PC-9 (cell line): ENCODE results near the gene MCC. TPM values are rescaled to one million over a fixed set of nuclear protein-coding genes. Genes with fewer than 3 reads are reported as not detected.

ENCODE experiments used
- BruUV-seq: library from RNA; stranded (reverse); fragments of 400-500 nt; replicated peaks from 2 replicates; lab custom pipeline; 2021; lab: Mats Ljungman, UMichigan
- CTCF ChIA-PET: fragments of 300-600 bp; sonication (Branson Sonifier 250); formaldehyde crosslinking; loops from one replicate; lab custom pipeline; 2022; ENCODE audit warnings: antibody characterized with exemption; lab: Charles Lee
- POLR2A ChIA-PET: fragments of 300-600 bp; sonication (Branson Sonifier 250); formaldehyde crosslinking; loops from one replicate; lab custom pipeline; 2022; ENCODE audit warnings: antibody characterized with exemption; ENCODE audit not compliant: unreplicated experiment; lab: Charles Lee
- DNase-seq, 2 experiments: peaks; one replicate each; pipeline versions ENCODE4 v3.0.0 to v3.0.0-alpha.2; 2015 to 2022; ENCODE audit warnings: mixed read lengths in 1 of 2
- H2AFZ ChIP-seq: fragments of 200-600 bp; sonication (generic); 2 replicates; pipeline ENCODE4 v1.8.1; 2017; ENCODE audit warnings: antibody characterized with exemption
- H3F3A ChIP-seq: fragments of 200-600 bp; sonication (generic); 2 replicates; pipeline ENCODE4 v1.8.1; 2017; ENCODE audit warnings: antibody characterized with exemption, mild to moderate bottlenecking, low read depth; ENCODE audit not compliant: insufficient read depth
- H3K27ac ChIP-seq: fragments of 200-600 bp; sonication (generic); 2 replicates; pipeline ENCODE4 v1.6.1; 2016; ENCODE audit warnings: mixed run types
- H3K27me3 ChIP-seq: fragments of 200-600 bp; sonication (generic); 2 replicates; pipeline ENCODE4 v1.6.1; 2016; ENCODE audit warnings: low read depth, mixed run types; ENCODE audit not compliant: insufficient read depth
- H3K36me3 ChIP-seq: fragments of 200-600 bp; sonication (generic); 2 replicates; pipeline ENCODE4 v1.6.1; 2016; ENCODE audit warnings: low read depth, mixed run types
- H3K4me1 ChIP-seq: fragments of 200-600 bp; sonication (generic); replicated peaks from 2 replicates; pipeline ENCODE4 v1.6.1; 2016; ENCODE audit warnings: mixed run types; ENCODE audit not compliant: insufficient read depth
- H3K4me2 ChIP-seq: fragments of 200-600 bp; sonication (generic); 2 replicates; pipeline ENCODE4 v1.6.1; 2017; ENCODE audit warnings: mixed run types
- H3K4me3 ChIP-seq: fragments of 200-600 bp; sonication (generic); 2 replicates; pipeline ENCODE4 v1.6.1; 2016; ENCODE audit warnings: mixed run types
- H3K79me2 ChIP-seq: fragments of 200-600 bp; sonication (generic); 2 replicates; pipeline ENCODE4 v1.6.1; 2017; ENCODE audit warnings: low read depth, mixed run types
- H3K9me2 ChIP-seq: fragments of 200-600 bp; sonication (generic); 2 replicates; pipeline ENCODE4 v1.8.1; 2017; ENCODE audit warnings: mild to moderate bottlenecking; ENCODE audit not compliant: insufficient read depth
- H3K9me3 ChIP-seq: fragments of 200-600 bp; sonication (generic); 2 replicates; pipeline ENCODE4 v1.8.1; 2016; ENCODE audit warnings: low read depth; ENCODE audit not compliant: insufficient read depth
- H4K20me1 ChIP-seq: fragments of 200-600 bp; sonication (generic); 2 replicates; pipeline ENCODE4 v1.8.1; 2017; ENCODE audit not compliant: insufficient read depth
- EZH2 ChIP-seq: fragments of 200-600 bp; sonication (generic); IDR thresholded peaks from 2 replicates; pipeline ENCODE4 v1.8.0; 2017; ENCODE audit warnings: antibody characterized with exemption, low read depth
- intact Hi-C: fragments of 100-400 bp; cut with micrococcal nuclease; formaldehyde crosslinking; loops from one replicate; pipeline ENCODE4 v1.10.0; 2022; ENCODE audit not compliant: unreplicated experiment
- total RNA-seq: library from RNA; stranded (reverse); gene quantifications from 2 replicates; pipeline ENCODE4 v1.2.3, GENCODE V29; 2021
- TF ChIP-seq, protein P1 (sequence below): fragments of 200-600 bp; sonication (generic); conservative IDR thresholded peaks from 2 replicates; pipeline ENCODE4 v1.6.1; 2017; ENCODE audit warnings: mixed run types, antibody characterized with exemption, mild to moderate bottlenecking, moderate library complexity

MCC gene
- total RNA-seq, 1 experiment from 2014 or later: 2.5 TPM

DNA sequence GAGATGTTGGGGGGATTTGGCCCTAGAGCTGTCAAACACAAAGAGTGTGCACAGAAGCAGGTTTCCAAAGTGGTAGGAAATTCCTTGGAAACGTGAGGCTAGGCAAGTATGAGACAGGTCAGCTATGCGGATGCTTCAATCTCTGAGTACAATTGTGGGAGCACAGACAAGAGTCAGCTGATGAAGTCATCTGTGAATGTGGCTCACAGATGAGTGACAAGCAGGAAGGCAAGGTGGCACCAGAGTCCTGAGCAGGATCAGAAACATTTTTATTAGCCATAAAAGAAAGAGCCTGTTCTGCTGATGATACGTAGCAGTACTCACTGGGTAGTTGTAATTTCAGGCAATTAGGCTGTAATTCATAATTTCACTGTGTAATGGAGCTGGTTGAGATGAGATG, 394.7 kb downstream of the MCC start:
- no peaks in the 10 kb centered on the region for H3K9me2 ChIP-seq
- H4K20me1 ChIP-seq: no peaks in the 10 kb centered on the region
- ChIA-PET POLR2A (interaction anchor here (0.6 kb wide), 1 partner anchor 10 kb away, joined by 3 read pairs; no protein-coding TSS in a partner anchor), CTCF (no interaction called here)
- no peak overlapping the region for H2AFZ ChIP-seq
- H3K27me3 ChIP-seq: no peaks in the 10 kb centered on the region
- intact Hi-C loops: no loop called here
- no peaks in the 10 kb centered on the region for H3K4me1 ChIP-seq
- no peaks in the 10 kb centered on the region for H3K36me3 ChIP-seq
- DNase-seq: no peak
- BruUV-seq: no TSS peak
- TF ChIP-seq EZH2: no peak
- TF ChIP-seq, protein P1, sequence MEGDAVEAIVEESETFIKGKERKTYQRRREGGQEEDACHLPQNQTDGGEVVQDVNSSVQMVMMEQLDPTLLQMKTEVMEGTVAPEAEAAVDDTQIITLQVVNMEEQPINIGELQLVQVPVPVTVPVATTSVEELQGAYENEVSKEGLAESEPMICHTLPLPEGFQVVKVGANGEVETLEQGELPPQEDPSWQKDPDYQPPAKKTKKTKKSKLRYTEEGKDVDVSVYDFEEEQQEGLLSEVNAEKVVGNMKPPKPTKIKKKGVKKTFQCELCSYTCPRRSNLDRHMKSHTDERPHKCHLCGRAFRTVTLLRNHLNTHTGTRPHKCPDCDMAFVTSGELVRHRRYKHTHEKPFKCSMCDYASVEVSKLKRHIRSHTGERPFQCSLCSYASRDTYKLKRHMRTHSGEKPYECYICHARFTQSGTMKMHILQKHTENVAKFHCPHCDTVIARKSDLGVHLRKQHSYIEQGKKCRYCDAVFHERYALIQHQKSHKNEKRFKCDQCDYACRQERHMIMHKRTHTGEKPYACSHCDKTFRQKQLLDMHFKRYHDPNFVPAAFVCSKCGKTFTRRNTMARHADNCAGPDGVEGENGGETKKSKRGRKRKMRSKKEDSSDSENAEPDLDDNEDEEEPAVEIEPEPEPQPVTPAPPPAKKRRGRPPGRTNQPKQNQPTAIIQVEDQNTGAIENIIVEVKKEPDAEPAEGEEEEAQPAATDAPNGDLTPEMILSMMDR: no peak
- H3K4me3 ChIP-seq: no peak overlapping the region
- no peaks in the 10 kb centered on the region for H3F3A ChIP-seq
- H3K9me3 ChIP-seq: no peaks in the 10 kb centered on the region
- no peak overlapping the region for H3K27ac ChIP-seq
- H3K79me2 ChIP-seq: no peaks in the 10 kb centered on the region
- no peak overlapping the region for H3K4me2 ChIP-seq

DNA sequence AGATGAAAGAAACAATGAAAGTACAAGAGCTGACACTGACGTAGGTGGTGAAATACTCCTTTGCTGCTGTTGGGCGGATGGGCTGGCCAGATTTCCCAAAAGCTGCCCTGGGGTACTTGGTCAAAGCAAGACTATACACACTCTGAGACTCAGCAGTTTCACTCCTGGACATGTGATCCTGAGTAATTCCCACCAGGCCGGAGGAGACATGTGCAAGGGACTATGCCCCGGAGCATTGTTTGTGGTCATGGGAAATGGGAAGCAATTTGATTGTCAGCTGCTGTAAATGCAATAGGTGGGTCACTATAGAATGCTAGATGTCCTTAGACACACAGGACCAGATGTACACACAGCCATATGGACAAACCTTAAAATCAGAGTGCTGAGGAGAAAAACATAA, 395.6 kb downstream of the MCC start:
- intact Hi-C loops: no loop called here
- H3K4me3 ChIP-seq: no peak overlapping the region
- H3K4me2 ChIP-seq: no peak overlapping the region
- H3K36me3 ChIP-seq: no peaks in the 10 kb centered on the region
- no peaks in the 10 kb centered on the region for H4K20me1 ChIP-seq
- no TSS peak for BruUV-seq
- no peak for DNase-seq
- no peak for TF ChIP-seq EZH2
- TF ChIP-seq, protein P1: no peak
- CTCF ChIA-PET: no interaction called here
- H3F3A ChIP-seq: no peaks in the 10 kb centered on the region
- H3K27ac ChIP-seq: no peak overlapping the region
- no peaks in the 10 kb centered on the region for H3K4me1 ChIP-seq
- POLR2A ChIA-PET: no interaction called here
- no peaks in the 10 kb centered on the region for H3K9me2 ChIP-seq
- no peaks in the 10 kb centered on the region for H3K27me3 ChIP-seq
- H3K79me2 ChIP-seq: no peaks in the 10 kb centered on the region
- H2AFZ ChIP-seq: no peak overlapping the region
- no peaks in the 10 kb centered on the region for H3K9me3 ChIP-seq

DNA sequence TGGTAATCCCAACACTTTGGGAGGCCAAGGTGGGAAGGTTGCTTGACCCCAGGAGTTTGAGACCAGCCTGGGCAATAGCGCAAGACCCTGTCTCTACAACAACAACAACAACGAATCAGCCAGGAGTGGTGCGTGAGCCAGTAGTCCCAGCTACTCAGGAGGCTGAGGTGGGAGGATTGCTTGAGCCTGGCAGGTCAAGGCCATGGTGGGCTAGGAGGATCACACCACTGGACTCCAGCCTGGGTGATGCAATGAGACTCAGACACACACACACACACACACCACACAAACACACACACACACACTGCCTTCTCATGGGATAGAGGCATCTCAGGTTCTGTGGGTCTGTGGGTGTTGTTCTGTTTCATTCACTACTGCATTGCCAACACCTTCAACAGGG, 396.6 kb downstream of the MCC start:
- ChIA-PET POLR2A (no interaction called here), CTCF (no interaction called here)
- Histone ChIP-seq H4K20me1 (no peaks in the 10 kb centered on the region), H3K36me3 (no peaks in the 10 kb centered on the region), H3K9me3 (no peaks in the 10 kb centered on the region), H3K4me3 (no peak overlapping the region), H3F3A (no peaks in the 10 kb centered on the region), H3K9me2 (no peaks in the 10 kb centered on the region), H2AFZ (no peak overlapping the region), H3K4me1 (no peaks in the 10 kb centered on the region), H3K4me2 (no peak overlapping the region), H3K79me2 (no peaks in the 10 kb centered on the region), H3K27ac (no peak overlapping the region), H3K27me3 (no peaks in the 10 kb centered on the region)
- BruUV-seq: no TSS peak
- no peak for TF ChIP-seq EZH2
- TF ChIP-seq, protein P1: no peak
- intact Hi-C loops: no loop called here
- DNase-seq: no peak
